Measurements from ENCODE around the gene ESRRA.

DNA sequence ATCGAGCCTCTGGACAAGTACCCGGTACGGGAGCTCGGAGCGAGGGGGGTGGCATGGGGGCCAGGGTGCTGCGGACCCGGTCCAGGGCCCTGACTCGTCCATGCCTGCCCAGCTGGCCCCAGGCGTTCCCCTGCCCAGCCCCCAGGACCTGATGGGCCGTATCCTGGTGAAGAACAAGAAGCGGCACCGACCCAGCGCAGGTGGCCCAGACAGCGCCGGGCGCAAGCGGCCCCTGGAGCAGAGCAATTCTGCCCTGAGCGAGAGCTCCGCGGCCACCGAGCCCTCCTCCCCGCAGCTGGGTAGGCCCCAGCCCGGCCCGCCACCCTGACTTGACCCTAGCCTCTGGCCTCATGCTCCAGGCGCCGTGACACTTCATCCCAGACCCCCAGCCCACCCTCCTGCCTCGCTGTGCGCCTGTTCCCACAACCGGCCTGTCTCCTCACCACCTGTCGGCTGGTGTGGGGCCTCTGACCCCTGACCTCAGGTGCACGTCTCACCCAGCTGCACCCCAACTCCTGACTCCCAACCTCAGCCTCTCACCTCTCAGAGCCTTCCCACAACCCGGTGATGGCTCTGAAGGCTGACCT lies 46.3 kb upstream of the ESRRA start:
- TF ChIP-seq, protein P1, sequence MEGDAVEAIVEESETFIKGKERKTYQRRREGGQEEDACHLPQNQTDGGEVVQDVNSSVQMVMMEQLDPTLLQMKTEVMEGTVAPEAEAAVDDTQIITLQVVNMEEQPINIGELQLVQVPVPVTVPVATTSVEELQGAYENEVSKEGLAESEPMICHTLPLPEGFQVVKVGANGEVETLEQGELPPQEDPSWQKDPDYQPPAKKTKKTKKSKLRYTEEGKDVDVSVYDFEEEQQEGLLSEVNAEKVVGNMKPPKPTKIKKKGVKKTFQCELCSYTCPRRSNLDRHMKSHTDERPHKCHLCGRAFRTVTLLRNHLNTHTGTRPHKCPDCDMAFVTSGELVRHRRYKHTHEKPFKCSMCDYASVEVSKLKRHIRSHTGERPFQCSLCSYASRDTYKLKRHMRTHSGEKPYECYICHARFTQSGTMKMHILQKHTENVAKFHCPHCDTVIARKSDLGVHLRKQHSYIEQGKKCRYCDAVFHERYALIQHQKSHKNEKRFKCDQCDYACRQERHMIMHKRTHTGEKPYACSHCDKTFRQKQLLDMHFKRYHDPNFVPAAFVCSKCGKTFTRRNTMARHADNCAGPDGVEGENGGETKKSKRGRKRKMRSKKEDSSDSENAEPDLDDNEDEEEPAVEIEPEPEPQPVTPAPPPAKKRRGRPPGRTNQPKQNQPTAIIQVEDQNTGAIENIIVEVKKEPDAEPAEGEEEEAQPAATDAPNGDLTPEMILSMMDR (IDR thresholded peaks at IDR 0.05) = no peak
- TF ChIP-seq POLR2A (IDR thresholded peaks at IDR 0.05) = no peak

All from prostate gland (tissue), 2 donors.